Kidney tubule cell (primary cell): Measurements from ENCODE around the gene UGT1A7.
"Not testable (repeated sequence)": the region's sequence is repeated elsewhere in the genome, so short reads cannot be mapped to it uniquely, and the experiment has no call there.

Source experiments
- DNase-seq: peaks from one replicate; pipeline ENCODE4 v3.0.0-alpha.2; 2018; ENCODE audit warnings: low spot score

UGT1A7 gene

DNA sequence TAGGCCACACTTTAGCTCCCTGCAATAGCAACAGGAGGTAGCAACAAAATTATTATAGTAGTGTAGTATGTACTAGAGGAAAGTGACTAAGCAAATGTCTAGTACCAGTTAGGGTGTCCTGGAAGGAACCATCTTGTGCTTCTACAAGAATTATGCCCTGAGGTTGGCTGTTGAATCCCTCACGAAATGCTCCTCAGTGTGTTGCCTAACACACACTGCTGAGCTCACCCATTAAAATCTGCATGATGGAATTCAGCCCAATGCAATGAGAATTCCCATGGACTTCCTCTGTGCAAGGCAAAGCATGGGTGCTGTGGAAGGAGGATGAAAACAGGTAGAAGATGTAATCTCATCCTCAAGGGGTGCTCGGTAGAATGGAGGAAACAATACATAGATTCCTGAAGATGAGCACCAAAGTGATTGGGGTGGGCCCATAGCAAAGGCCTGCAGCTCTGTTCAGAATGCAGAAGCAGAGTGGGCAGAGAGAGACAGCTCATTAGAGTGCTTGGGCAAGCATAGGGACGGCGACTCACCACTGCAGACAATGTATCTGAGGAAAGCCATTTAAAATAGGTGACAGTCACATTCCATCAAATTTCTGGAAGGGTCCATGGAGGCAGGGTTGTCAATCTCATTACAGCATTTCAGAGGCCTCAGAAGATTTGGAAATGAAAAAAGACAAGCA, 1.2 kb upstream of the UGT1A7 start:
- DNase-seq: peak; percentile 20

DNA sequence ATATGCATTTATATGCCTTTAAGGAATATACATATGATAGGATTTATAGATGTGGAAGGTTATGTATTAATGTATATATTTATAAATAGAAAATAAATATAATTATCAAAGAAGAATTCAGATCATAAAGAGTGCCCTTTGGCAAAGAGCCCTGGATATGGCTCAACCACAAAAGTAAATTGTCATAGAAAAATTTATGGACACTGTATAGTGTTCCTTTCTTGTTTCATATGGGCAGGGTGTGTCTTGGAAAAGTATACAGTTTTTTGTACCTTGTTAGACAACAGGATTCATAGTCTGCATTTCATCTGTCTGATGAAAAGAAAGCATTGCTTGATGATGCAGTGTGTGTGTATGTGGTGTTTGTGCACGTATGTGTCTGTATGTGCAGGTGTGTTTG, 2.9 kb downstream of the UGT1A7 start:
- no peak for DNase-seq

- no peak for DNase-seq
Measured at GRCh38 chr2:233686928-233687327, 5.2 kb downstream of the UGT1A7 start.

DNA sequence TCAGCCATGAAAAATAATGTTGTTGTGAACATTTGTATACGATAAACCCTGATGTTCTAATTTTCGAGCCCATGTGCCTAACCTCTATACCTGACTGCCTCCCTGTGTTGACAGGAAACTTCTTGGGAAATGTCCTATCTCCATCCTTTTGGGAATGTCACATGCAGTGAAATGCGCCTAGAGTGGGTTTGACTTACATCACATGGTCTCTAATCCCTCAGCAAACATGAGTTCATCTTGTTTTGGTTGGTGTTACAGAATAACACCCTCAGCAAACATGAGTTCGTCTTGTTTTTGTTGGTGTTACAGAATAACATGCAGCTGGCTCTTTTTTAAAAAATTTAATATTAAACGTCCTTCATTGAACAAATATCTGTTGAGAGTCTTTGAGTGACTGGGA, 6.6 kb downstream of the UGT1A7 start:
- DNase-seq: no peak

GRCh38 chr2:233689031-233689430, 7.3 kb downstream of the UGT1A7 start:
- DNase-seq: no peak

DNA sequence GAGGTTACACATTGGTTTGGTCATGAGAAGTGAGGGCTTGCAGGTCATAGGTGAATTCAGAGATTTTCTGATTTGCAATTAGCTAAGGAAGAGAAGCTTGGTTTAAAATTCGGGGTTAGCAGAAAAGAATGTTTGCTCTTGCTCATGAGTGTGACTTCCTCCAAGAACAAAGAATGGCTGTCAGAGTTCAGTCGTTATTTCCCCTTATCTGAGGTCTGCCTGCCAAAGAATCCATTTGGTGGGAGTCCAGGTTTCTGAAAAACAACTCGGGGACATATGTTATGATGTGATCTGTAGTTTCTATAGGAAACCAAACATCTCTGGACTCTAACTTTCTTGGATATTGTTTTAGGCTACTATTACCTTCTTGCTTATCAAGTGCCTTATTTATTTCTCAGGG, 7.8 kb downstream of the UGT1A7 start:
- peak; percentile 13 for DNase-seq

- peak; percentile 70 for DNase-seq
Measured at GRCh38 chr2:233690444-233690843, 8.7 kb downstream of the UGT1A7 start.

- DNase-seq: peak; percentile 78
Measured at GRCh38 chr2:233691443-233692433, 10.0 kb downstream of the UGT1A7 start.

DNA sequence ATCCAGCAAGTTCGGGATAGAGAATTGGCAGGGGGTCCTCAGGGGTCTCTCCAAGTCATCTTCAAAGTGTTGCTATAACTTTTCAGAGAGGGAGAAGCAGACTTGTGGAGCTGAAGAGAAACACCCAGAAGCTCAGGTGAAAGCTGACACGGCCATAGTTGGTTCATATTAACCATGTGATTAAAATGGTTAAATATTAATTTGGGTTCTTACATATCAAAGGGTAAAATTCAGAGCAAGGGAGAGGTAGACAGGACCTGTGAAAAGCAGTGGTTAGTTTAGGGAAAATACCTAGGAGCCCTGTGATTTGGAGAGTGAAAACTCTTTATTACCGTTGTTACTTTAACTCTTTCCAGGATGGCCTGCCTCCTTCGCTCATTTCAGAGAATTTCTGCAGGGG, 10.9 kb downstream of the UGT1A7 start, which contains the start of gene UGT1A6:
UGT1A6 (plus strand) TSS at position 243 of the 400 bp plus-strand sequence; CDS start at position 358, 115 bp downstream.
- DNase-seq: peak; percentile 68

DNA sequence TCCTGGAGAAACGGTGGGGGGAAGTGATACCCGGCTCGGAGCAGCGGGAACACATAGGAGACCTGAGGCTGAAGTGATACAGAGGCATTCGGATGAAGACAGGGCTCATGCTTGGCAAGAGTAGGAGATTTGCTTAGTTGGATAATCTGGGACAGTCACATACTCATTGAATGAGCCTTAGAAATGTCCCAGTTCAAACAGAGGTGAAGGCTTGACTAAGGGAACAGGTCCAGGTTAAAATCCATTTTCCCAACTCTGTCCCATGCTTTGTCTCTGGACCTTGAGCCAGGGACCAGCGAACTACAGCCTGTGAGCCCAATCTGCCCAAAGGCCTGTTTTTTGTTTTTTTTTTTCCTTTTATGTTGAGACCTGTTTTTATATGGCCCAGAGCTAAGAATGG, 12.3 kb downstream of the UGT1A7 start:
- DNase-seq: peak; percentile 44

DNA sequence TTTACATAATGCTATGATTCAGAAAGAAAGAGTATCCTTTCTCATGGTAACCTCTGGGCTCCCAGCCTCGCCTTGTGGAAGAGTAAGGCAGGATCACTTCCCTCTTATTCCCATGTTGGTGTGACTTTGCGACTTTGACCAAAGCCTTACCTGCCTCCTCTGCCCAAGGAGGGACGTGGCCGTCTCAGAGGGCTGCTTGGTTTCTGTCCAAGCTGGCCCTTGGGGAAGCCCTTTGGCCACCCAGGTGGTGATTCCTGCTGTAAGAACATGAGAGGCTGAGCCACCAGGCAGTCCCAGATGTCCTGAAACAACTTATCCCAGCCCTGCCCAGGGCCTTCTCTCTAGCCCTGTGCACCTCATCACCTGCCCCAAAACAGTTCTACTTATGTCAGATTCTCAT, 17.0 kb downstream of the UGT1A7 start:
- DNase-seq: peak; percentile 21

DNA sequence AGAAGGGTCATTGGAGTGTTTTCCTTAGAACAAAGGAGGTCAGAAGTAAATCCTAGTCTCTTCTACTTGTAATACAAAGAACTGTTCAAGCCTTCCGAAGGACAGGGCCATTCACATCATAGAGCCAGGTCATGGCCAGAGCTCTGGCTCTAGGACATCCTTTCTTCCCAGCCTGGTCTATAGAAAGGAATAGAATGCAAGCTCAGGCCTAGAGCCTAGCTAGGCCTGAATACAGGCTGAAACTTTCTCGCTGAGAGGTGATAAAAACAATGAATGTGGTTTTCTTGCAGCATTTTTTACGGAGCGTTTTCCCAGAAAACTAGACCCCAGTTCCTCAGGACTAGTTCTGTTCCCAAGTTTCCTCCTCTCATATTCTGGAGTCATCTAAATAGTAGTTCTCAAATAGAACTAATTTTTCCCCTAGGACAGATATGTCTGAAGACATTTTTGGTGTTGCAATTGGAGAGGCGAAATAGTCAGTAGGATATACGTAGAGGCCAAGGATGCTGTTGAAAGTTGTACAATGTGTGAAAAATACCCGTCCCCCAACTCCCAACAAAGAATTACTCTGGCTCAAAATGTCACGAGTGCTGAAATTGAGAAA, 17.8 kb downstream of the UGT1A7 start:
- no peak for DNase-seq

DNA sequence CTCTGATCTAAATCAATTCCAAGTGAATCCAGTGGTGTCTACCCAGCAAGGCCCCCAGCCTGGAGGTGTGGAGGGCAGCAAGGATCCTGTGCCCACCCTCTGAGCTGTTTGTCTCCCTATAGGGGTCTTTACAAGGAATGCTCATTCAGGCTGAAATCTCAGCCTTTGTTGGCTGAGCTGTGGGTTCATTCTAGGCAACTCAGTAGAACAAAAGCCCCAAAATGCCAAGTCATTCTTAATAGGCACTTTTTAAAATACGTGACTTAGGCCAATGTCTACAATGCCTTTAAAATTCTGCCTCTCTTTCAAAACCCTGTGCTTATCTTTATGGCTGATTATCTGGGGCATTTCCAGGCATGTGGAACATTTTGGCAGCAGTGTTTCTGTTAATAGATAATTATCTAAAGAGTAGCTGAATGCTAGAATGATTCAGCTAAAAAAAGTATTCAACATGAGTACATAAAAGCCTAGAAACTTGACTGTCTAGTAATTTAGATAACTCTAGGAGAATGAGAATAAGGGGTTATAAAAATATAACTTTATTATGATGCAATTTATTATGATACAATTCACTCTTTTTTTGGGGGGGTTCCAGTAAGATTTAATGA, 18.4 kb downstream of the UGT1A7 start:
- peak; percentile 90 for DNase-seq

DNA sequence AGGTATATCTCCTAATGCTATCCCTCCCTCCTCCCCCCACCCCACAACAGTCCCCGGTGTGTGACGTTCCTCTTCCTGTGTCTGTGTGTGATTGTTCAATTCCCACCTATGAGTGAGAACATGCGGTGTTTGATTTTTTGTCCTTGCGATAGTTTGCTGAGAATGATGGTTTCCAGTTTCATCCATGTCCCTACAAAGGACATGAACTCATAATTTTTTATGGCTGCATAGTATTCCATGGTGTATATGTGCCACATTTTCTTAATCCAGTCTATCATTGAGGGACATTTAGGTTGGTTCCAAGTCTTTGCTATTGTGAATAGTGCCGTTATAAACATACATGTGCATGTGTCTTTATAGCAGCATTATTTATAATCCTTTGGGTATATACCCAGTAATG, 19.1 kb downstream of the UGT1A7 start:
- DNase-seq: not testable (repeated sequence)

- no peak for DNase-seq
Measured at GRCh38 chr2:233702238-233702637, 20.5 kb downstream of the UGT1A7 start.

GRCh38 chr2:233705911-233706506, 24.3 kb downstream of the UGT1A7 start:
- DNase-seq: peak; percentile 46

DNA sequence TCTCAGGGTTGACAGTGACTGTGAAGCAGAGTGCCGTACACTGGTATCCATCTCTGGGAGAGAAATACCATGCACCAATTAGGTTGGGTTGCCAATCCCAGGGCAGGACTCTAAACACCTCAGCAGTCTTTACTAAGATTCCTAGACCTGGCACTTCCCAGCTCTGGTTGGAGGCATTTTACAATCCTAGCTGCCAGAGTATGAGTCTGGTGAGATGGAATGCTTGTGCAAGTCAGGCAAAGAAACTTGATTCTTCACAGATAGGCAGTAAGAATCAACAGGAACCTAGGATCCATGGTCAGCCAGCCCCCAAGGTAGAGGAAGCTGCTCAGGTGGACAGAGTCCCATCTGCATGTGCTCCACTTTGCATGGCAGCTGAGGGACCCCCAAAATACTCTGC, 25.0 kb downstream of the UGT1A7 start:
- DNase-seq: peak; percentile 70

GRCh38 chr2:233707940-233708644, 26.4 kb downstream of the UGT1A7 start:
- DNase-seq: no peak

GRCh38 chr2:233708942-233709341, 27.2 kb downstream of the UGT1A7 start:
- no peak for DNase-seq

DNA sequence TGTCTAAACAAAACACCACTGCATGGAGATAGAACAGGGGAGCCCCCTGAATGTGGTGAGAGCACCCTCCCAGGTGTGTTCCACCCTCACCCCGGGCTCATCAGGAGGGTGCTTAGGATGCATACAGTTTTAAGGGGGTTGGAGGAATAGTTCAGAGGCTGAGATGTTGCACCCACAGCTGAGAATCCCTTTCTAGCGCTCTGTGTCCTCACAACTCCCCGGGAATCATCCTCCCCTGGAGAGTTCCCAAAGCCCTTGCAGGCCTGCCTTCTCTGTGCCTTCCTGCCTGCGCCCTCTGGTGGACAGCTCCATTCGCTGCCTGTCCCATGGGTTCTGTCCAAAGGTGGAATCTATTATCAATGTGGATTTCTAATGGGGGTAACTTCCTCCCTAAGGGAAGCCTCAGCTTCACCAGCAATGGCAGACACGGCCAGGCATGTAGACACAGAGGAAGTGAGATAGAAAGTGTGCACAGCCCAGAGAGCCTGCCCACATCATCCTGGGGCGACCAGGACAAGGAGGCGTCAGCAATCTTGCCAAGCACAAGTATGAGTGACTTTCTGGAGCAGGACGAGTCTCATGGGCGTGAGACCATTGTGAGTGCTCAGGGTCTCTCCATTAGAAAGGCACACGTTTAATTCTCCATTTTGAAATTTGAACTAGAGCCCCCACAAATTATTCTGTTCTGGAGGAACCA, 29.8 kb downstream of the UGT1A7 start:
- peak; percentile 77 for DNase-seq
